GM12878 (cell line): ENCODE data around the gene TMSB10. TPM values are rescaled to one million over a fixed set of nuclear protein-coding genes. Genes with fewer than 3 reads are reported as not detected.

Experiments
- ATAC-seq: fragments of 200-7000 bp; cut with Tn5 transposase; 3 replicates; pipeline ENCODE4 v1.9.1; 2020; ENCODE audit warnings: mild to moderate bottlenecking, moderate library complexity
- BruUV-seq: library from RNA; stranded (reverse); fragments of 400-500 nt; replicated peaks from 2 replicates; lab custom pipeline; 2021; lab: Mats Ljungman, UMichigan
- CTCF ChIA-PET: fragments of 300-600 bp; sonication (Branson Sonifier 250); formaldehyde crosslinking; extraction: SDS; loops from one replicate; lab custom pipeline; 2021; ENCODE audit warnings: inconsistent platforms; lab: Yijun Ruan, JAX
- POLR2A ChIA-PET: fragments of 350-600 bp; formaldehyde crosslinking; extraction: SDS; loops from one replicate; lab custom pipeline; 2021; ENCODE audit warnings: inconsistent platforms; lab: Charles Lee
- RAD21 ChIA-PET: fragments of 300-600 bp; sonication (Branson Sonifier 250); formaldehyde crosslinking; loops from one replicate; lab custom pipeline; 2023; ENCODE audit warnings: antibody characterized with exemption; ENCODE audit not compliant: unreplicated experiment; lab: Charles Lee
- SMC1A ChIA-PET: fragments of 300-600 bp; sonication (Branson Sonifier 250); formaldehyde crosslinking; loops from one replicate; lab custom pipeline; 2023; ENCODE audit not compliant: unreplicated experiment, uncharacterized antibody; lab: Charles Lee
- DNase-seq: peaks from one replicate; pipeline ENCODE4 v3.0.0-alpha.2; 2011; ENCODE audit warnings: low read depth, low spot score
- FAIRE-seq: peaks from 3 replicates; lab custom pipeline; 2011; peaks lifted over from hg19 to GRCh38; lab: Jason Lieb, UNC
- H2AFZ ChIP-seq: 2 replicates; pipeline ENCODE4 v1.6.0; 2011; ENCODE audit warnings: low read depth, low read length, control low read depth; ENCODE audit not compliant: control insufficient read depth
- H3K27ac ChIP-seq: 2 replicates; pipeline ENCODE4 v1.5.1; 2011; ENCODE audit warnings: control low read depth; ENCODE audit not compliant: control insufficient read depth, insufficient read depth
- H3K27me3 ChIP-seq, 2 experiments: replicated peaks in 1 of 2; 2 replicates each; pipeline versions ENCODE4 v1.6.0 to v1.6.1; 2011; ENCODE audit warnings: low read length in 1 of 2; ENCODE audit not compliant: control insufficient read depth in 2 of 2, insufficient read depth in 2 of 2
- H3K36me3 ChIP-seq, 2 experiments: 2 replicates each; pipeline ENCODE4 v1.5.1; 2011; ENCODE audit warnings: low read length in 1 of 2; ENCODE audit not compliant: control insufficient read depth in 2 of 2, insufficient read depth in 2 of 2
- H3K4me1 ChIP-seq: 2 replicates; pipeline ENCODE4 v1.6.1; 2011; ENCODE audit warnings: mild to moderate bottlenecking, low read length, moderate library complexity, mixed read lengths; ENCODE audit not compliant: control insufficient read depth, insufficient read depth
- H3K4me2 ChIP-seq: 2 replicates; pipeline ENCODE4 v1.6.0; 2011; ENCODE audit warnings: control low read depth; ENCODE audit not compliant: control insufficient read depth, insufficient read depth
- H3K4me3 ChIP-seq: fragments of 200-600 bp; sonication (generic); 2 replicates; pipeline ENCODE4 v1.5.1; 2016
- H3K79me2 ChIP-seq: 2 replicates; pipeline ENCODE4 v1.6.0; 2011; ENCODE audit warnings: low read length; ENCODE audit not compliant: control insufficient read depth, insufficient read depth
- H3K9ac ChIP-seq: 2 replicates; pipeline ENCODE4 v1.8.0; 2011; ENCODE audit warnings: low read length, control low read depth, mixed read lengths; ENCODE audit not compliant: control insufficient read depth, insufficient read depth
- H3K9me3 ChIP-seq: replicated peaks from 3 replicates; pipeline ENCODE4 v1.5.1; 2011; ENCODE audit warnings: mild to moderate bottlenecking, low read length; ENCODE audit not compliant: control insufficient read depth, insufficient read depth
- H4K20me1 ChIP-seq: 2 replicates; pipeline ENCODE4 v1.6.0; 2011; ENCODE audit not compliant: control insufficient read depth, insufficient read depth
- BMI1 ChIP-seq: fragments of 450-650 bp; IDR thresholded peaks from 2 replicates; pipeline ENCODE4 v1.6.1; 2016; ENCODE audit warnings: mild to moderate bottlenecking, moderate library complexity, borderline replicate concordance
- CREB1 ChIP-seq: IDR thresholded peaks from 2 replicates; pipeline ENCODE4 v1.6.1; 2012; ENCODE audit warnings: low read depth, mild to moderate bottlenecking, inconsistent platforms
- CUX1 ChIP-seq: IDR thresholded peaks from 2 replicates; pipeline ENCODE4 v1.6.1; 2012; ENCODE audit warnings: improper control_type of control experiment, low read depth, low read length; ENCODE audit not compliant: insufficient replicate concordance
- GATAD2B ChIP-seq: fragments of 450-650 bp; conservative IDR thresholded peaks from 2 replicates; pipeline ENCODE4 v1.6.1; 2017; ENCODE audit warnings: low read depth, mild to moderate bottlenecking, moderate library complexity
- HSF1 ChIP-seq: fragments of 150-350 bp; IDR thresholded peaks from 2 replicates; pipeline ENCODE4 v1.6.1; 2014; ENCODE audit warnings: mild to moderate bottlenecking, low read depth, low read length
- KLF5 ChIP-seq: fragments of 450-650 bp; IDR thresholded peaks from 2 replicates; pipeline ENCODE4 v1.6.1; 2014; ENCODE audit warnings: mild to moderate bottlenecking; ENCODE audit not compliant: partially characterized antibody
- NFYA ChIP-seq: IDR thresholded peaks from 2 replicates; pipeline ENCODE4 v1.6.1; 2011; ENCODE audit warnings: low read depth, mild to moderate bottlenecking, low read length, improper control_type of control experiment, borderline replicate concordance
- PML ChIP-seq: IDR thresholded peaks from 2 replicates; pipeline ENCODE4 v1.6.1; 2012; ENCODE audit warnings: low read length, inconsistent platforms
- TAF1 ChIP-seq: IDR thresholded peaks from 2 replicates; pipeline ENCODE4 v1.6.1; 2011; ENCODE audit warnings: mild to moderate bottlenecking, low read depth, low read length, borderline replicate concordance
- YY1 ChIP-seq: IDR thresholded peaks from 2 replicates; pipeline ENCODE4 v1.6.1; 2011; ENCODE audit warnings: low read depth, mild to moderate bottlenecking, low read length
- ZBED1 ChIP-seq: IDR thresholded peaks from 2 replicates; pipeline ENCODE4 v1.6.1; 2016; ENCODE audit warnings: borderline replicate concordance
- ZSCAN29 ChIP-seq: fragments of 450-650 bp; IDR thresholded peaks from 2 replicates; pipeline ENCODE4 v1.6.1; 2017; ENCODE audit warnings: mild to moderate bottlenecking, moderate library complexity
- WGBS: methylation state at CpG from one replicate; pipeline ENCODE4 v1.1.6; 2016; ENCODE audit warnings: low lambda C conversion rate; ENCODE audit not compliant: insufficient replicate concordance, insufficient coverage; ENCODE audit errors: missing lambda C conversion rate; 5-methylcytosine and 5-hydroxymethylcytosine counted together
- in situ Hi-C: fragments of 300-500 bp; cut with MboI; formaldehyde crosslinking; loops from 9 replicates; pipeline ENCODE4 v1.14.3; 2018; ENCODE audit warnings: mixed read lengths
- intact Hi-C: fragments of 100-400 bp; cut with micrococcal nuclease; formaldehyde crosslinking; loops from one replicate; pipeline ENCODE4 v1.14.2; 2022; ENCODE audit not compliant: unreplicated experiment
- polyA plus RNA-seq, 11 experiments: library from polyadenylated mRNA; depleted of rRNA in 4 of 11; unstranded in 6 of 11; stranded (reverse) in 5 of 11; fragments of >200 nt; fragmentation: Nextera tagmentation in 4 of 11; fragmentation: Illumina TruSeq in 1 of 11; extraction: Ambion mirVana in 4 of 11; extraction: Trizol in 1 of 11; gene quantifications; 1 replicate in 1 of 11; 2 replicates in 10 of 11; pipeline versions ENCODE4 v1.2.1 to v1.2.3, GENCODE V29; 2011 to 2016; ENCODE audit warnings: inconsistent platforms in 2 of 11, missing spikeins in 2 of 11, low read depth in 1 of 11
- total RNA-seq, 4 experiments: library from RNA; depleted of rRNA in 3 of 4; stranded (reverse); fragments of >200 nt in 3 of 4; fragmentation: Illumina TruSeq in 1 of 4; extraction: Trizol in 1 of 4; gene quantifications; 2 replicates each; pipeline versions ENCODE4 v1.2.1 to v1.2.3, GENCODE V29; 2013 to 2021

Gene TMSB10
- total and polyA plus RNA-seq, 10 of the 15 experiments (the other 5 are each of a cell fraction or from before 2014, with no cell fraction given), result 1,406 to 4,860 (median 3,381) TPM

GRCh38 chr2:84925336-84925723 is 19.9 kb downstream of the TMSB10 start:
- ChIA-PET RAD21 (interaction anchor here (0.6 to 4.5 kb wide), 54 partner anchors 8 to 903 kb away, joined by 3 to 141 read pairs (median 5); partner anchors contain the start of genes KCMF1, TMSB10 and TRABD2A), POLR2A (interaction anchor here (1.0 to 3.9 kb wide), 14 partner anchors 9 to 360 kb away, joined by 3 to 49 read pairs (median 4); partner anchors contain the start of genes KCMF1, TMSB10 and TRABD2A), SMC1A (interaction anchor here (0.6 to 7.9 kb wide), 54 partner anchors 17 to 435 kb away, joined by 3 to 176 read pairs (median 5); partner anchors contain the start of genes KCMF1, TMSB10 and TRABD2A), CTCF (interaction anchor here (0.7 to 4.8 kb wide), 88 partner anchors 8 to 631 kb away, joined by 3 to 275 read pairs (median 6); partner anchors contain the start of genes KCMF1, SUCLG1 and TRABD2A)
- 79% methylated on average over 2 of the region's 2 CpGs for WGBS
- H3K36me3 ChIP-seq, result no peaks in the 10 kb centered on the region
- TF ChIP-seq ZBED1 (no peak), BMI1 (no peak), GATAD2B (no peak), NFYA (no peak), CREB1 (no peak), PML (no peak), HSF1 (no peak), TAF1 (no peak), KLF5 (no peak), CUX1 (no peak), ZSCAN29 (no peak), YY1 (no peak)
- peak overlapping the region; percentile 14; the same call in 1 of the 2 replicates for H3K4me3 ChIP-seq
- no peaks in the 10 kb centered on the region for H3K27me3 ChIP-seq
- intact Hi-C loops (loop anchor here (1.0 to 5.0 kb wide), 4 partner anchors 55 to 430 kb away; no protein-coding TSS in a partner anchor), in situ Hi-C loops (loop anchor here (5.0 to 25.0 kb wide), 4 partner anchors 87 to 1512 kb away; partner anchors contain the start of gene KDM3A)
- DNase-seq, result no peak
- H3K4me1 ChIP-seq, result peaks cover 24% of the 10 kb centered on the region
- ATAC-seq, result peak; percentile 6
- peak overlapping the region; percentile 80 for H3K27ac ChIP-seq
- no peaks in the 10 kb centered on the region for H3K9me3 ChIP-seq
- no peak for FAIRE-seq
- BruUV-seq, result no TSS peak
- H2AFZ ChIP-seq, result peak overlapping the region; percentile 91
- no peaks in the 10 kb centered on the region for H4K20me1 ChIP-seq
- H3K4me2 ChIP-seq, result peak overlapping the region; percentile 93
- no peak overlapping the region for H3K9ac ChIP-seq
- H3K79me2 ChIP-seq, result peaks cover 21% of the 10 kb centered on the region
